PC-9 (cell line): ENCODE measurements around the gene IMMP2L. TPM values are rescaled to one million over a fixed set of nuclear protein-coding genes. Genes with fewer than 3 reads are reported as not detected.

Source experiments
- BruUV-seq: library from RNA; stranded (reverse); fragments of 400-500 nt; replicated peaks from 2 replicates; lab custom pipeline; 2021; lab: Mats Ljungman, UMichigan
- CTCF ChIA-PET: fragments of 300-600 bp; sonication (Branson Sonifier 250); formaldehyde crosslinking; loops from one replicate; lab custom pipeline; 2022; ENCODE audit warnings: antibody characterized with exemption; lab: Charles Lee
- POLR2A ChIA-PET: fragments of 300-600 bp; sonication (Branson Sonifier 250); formaldehyde crosslinking; loops from one replicate; lab custom pipeline; 2022; ENCODE audit warnings: antibody characterized with exemption; ENCODE audit not compliant: unreplicated experiment; lab: Charles Lee
- DNase-seq, 2 experiments: peaks; one replicate each; pipeline versions ENCODE4 v3.0.0 to v3.0.0-alpha.2; 2015 to 2022; ENCODE audit warnings: mixed read lengths in 1 of 2
- H2AFZ ChIP-seq: fragments of 200-600 bp; sonication (generic); 2 replicates; pipeline ENCODE4 v1.8.1; 2017; ENCODE audit warnings: antibody characterized with exemption
- H3F3A ChIP-seq: fragments of 200-600 bp; sonication (generic); 2 replicates; pipeline ENCODE4 v1.8.1; 2017; ENCODE audit warnings: antibody characterized with exemption, mild to moderate bottlenecking, low read depth; ENCODE audit not compliant: insufficient read depth
- H3K27ac ChIP-seq: fragments of 200-600 bp; sonication (generic); 2 replicates; pipeline ENCODE4 v1.6.1; 2016; ENCODE audit warnings: mixed run types
- H3K27me3 ChIP-seq: fragments of 200-600 bp; sonication (generic); 2 replicates; pipeline ENCODE4 v1.6.1; 2016; ENCODE audit warnings: low read depth, mixed run types; ENCODE audit not compliant: insufficient read depth
- H3K36me3 ChIP-seq: fragments of 200-600 bp; sonication (generic); 2 replicates; pipeline ENCODE4 v1.6.1; 2016; ENCODE audit warnings: low read depth, mixed run types
- H3K4me1 ChIP-seq: fragments of 200-600 bp; sonication (generic); replicated peaks from 2 replicates; pipeline ENCODE4 v1.6.1; 2016; ENCODE audit warnings: mixed run types; ENCODE audit not compliant: insufficient read depth
- H3K4me2 ChIP-seq: fragments of 200-600 bp; sonication (generic); 2 replicates; pipeline ENCODE4 v1.6.1; 2017; ENCODE audit warnings: mixed run types
- H3K4me3 ChIP-seq: fragments of 200-600 bp; sonication (generic); 2 replicates; pipeline ENCODE4 v1.6.1; 2016; ENCODE audit warnings: mixed run types
- H3K79me2 ChIP-seq: fragments of 200-600 bp; sonication (generic); 2 replicates; pipeline ENCODE4 v1.6.1; 2017; ENCODE audit warnings: low read depth, mixed run types
- H3K9me2 ChIP-seq: fragments of 200-600 bp; sonication (generic); 2 replicates; pipeline ENCODE4 v1.8.1; 2017; ENCODE audit warnings: mild to moderate bottlenecking; ENCODE audit not compliant: insufficient read depth
- H3K9me3 ChIP-seq: fragments of 200-600 bp; sonication (generic); 2 replicates; pipeline ENCODE4 v1.8.1; 2016; ENCODE audit warnings: low read depth; ENCODE audit not compliant: insufficient read depth
- H4K20me1 ChIP-seq: fragments of 200-600 bp; sonication (generic); 2 replicates; pipeline ENCODE4 v1.8.1; 2017; ENCODE audit not compliant: insufficient read depth
- EZH2 ChIP-seq: fragments of 200-600 bp; sonication (generic); IDR thresholded peaks from 2 replicates; pipeline ENCODE4 v1.8.0; 2017; ENCODE audit warnings: antibody characterized with exemption, low read depth
- intact Hi-C: fragments of 100-400 bp; cut with micrococcal nuclease; formaldehyde crosslinking; loops from one replicate; pipeline ENCODE4 v1.10.0; 2022; ENCODE audit not compliant: unreplicated experiment
- total RNA-seq: library from RNA; stranded (reverse); gene quantifications from 2 replicates; pipeline ENCODE4 v1.2.3, GENCODE V29; 2021
- TF ChIP-seq, protein P1 (sequence below): fragments of 200-600 bp; sonication (generic); conservative IDR thresholded peaks from 2 replicates; pipeline ENCODE4 v1.6.1; 2017; ENCODE audit warnings: mixed run types, antibody characterized with exemption, mild to moderate bottlenecking, moderate library complexity

The IMMP2L gene
- total RNA-seq, 1 experiment from 2014 or later = 40.5 TPM

DNA sequence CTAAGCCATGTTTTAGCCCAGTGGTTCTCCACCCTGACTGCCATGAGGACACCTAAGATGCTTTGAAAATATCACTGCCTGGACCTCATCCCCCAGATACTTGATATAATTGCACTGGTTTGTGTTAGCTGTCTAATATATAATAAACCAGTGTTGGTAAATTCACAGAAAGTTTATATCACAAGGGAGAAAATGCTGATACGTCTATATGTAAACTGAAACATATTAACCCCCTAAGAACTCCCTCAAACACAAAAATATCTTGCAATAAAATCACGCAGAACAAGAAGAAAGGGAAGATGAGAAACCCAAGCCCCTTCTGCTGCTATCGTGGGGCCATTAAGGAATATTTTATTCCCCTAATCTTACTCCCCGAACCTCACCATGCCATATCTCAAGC is 8.2 kb downstream of the IMMP2L start:
- TF ChIP-seq, protein P1, sequence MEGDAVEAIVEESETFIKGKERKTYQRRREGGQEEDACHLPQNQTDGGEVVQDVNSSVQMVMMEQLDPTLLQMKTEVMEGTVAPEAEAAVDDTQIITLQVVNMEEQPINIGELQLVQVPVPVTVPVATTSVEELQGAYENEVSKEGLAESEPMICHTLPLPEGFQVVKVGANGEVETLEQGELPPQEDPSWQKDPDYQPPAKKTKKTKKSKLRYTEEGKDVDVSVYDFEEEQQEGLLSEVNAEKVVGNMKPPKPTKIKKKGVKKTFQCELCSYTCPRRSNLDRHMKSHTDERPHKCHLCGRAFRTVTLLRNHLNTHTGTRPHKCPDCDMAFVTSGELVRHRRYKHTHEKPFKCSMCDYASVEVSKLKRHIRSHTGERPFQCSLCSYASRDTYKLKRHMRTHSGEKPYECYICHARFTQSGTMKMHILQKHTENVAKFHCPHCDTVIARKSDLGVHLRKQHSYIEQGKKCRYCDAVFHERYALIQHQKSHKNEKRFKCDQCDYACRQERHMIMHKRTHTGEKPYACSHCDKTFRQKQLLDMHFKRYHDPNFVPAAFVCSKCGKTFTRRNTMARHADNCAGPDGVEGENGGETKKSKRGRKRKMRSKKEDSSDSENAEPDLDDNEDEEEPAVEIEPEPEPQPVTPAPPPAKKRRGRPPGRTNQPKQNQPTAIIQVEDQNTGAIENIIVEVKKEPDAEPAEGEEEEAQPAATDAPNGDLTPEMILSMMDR = no peak
- no peak for TF ChIP-seq EZH2
- intact Hi-C loops = no loop called here
- no peaks in the 10 kb centered on the region for H3F3A ChIP-seq
- DNase-seq = no peak
- POLR2A ChIA-PET = no interaction called here
- no peaks in the 10 kb centered on the region for H3K4me1 ChIP-seq
- H3K27me3 ChIP-seq = no peaks in the 10 kb centered on the region
- H3K9me2 ChIP-seq = no peaks in the 10 kb centered on the region
- no TSS peak for BruUV-seq
- no peaks in the 10 kb centered on the region for H3K9me3 ChIP-seq
- CTCF ChIA-PET = no interaction called here
- H2AFZ ChIP-seq = no peak overlapping the region
- H3K79me2 ChIP-seq = no peaks in the 10 kb centered on the region
- H3K4me2 ChIP-seq = no peak overlapping the region
- H3K4me3 ChIP-seq = no peak overlapping the region
- peaks cover 14% of the 10 kb centered on the region for H3K36me3 ChIP-seq
- H3K27ac ChIP-seq = no peak overlapping the region
- H4K20me1 ChIP-seq = no peaks in the 10 kb centered on the region

DNA sequence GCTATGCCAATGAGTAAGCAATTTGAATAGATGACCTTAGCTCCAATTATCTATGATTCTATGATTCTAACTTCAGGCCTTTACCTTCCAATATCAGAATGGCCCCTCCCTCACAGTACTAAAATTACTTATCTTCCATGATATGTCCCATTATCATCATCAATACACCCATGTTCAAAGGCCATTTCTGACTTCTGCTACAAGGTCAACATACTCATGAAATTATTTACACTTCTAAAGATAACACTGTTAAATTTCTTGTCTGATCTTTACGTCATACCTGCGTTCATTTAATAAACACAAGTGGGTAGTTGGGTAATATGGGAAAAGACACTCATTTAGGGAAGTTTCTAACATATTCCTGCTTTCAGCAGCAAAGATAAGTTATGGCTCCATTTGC is 21.2 kb downstream of the IMMP2L start:
- H3K36me3 ChIP-seq = 0 out of 2 replicates have a peak, but pooled peaks cover 7% of the 10 kb centered on the region
- H3K27ac ChIP-seq = no peak overlapping the region
- no peak overlapping the region for H3K4me3 ChIP-seq
- H3F3A ChIP-seq = no peaks in the 10 kb centered on the region
- no peaks in the 10 kb centered on the region for H3K9me3 ChIP-seq
- no peak overlapping the region for H2AFZ ChIP-seq
- no peak for TF ChIP-seq EZH2
- TF ChIP-seq, protein P1 = no peak
- H3K4me1 ChIP-seq = no peaks in the 10 kb centered on the region
- no peaks in the 10 kb centered on the region for H3K27me3 ChIP-seq
- H3K79me2 ChIP-seq = no peaks in the 10 kb centered on the region
- no peak overlapping the region for H3K4me2 ChIP-seq
- BruUV-seq = no TSS peak
- H4K20me1 ChIP-seq = no peaks in the 10 kb centered on the region
- ChIA-PET POLR2A (no interaction called here), CTCF (no interaction called here)
- intact Hi-C loops = no loop called here
- no peaks in the 10 kb centered on the region for H3K9me2 ChIP-seq
- no peak for DNase-seq

DNA sequence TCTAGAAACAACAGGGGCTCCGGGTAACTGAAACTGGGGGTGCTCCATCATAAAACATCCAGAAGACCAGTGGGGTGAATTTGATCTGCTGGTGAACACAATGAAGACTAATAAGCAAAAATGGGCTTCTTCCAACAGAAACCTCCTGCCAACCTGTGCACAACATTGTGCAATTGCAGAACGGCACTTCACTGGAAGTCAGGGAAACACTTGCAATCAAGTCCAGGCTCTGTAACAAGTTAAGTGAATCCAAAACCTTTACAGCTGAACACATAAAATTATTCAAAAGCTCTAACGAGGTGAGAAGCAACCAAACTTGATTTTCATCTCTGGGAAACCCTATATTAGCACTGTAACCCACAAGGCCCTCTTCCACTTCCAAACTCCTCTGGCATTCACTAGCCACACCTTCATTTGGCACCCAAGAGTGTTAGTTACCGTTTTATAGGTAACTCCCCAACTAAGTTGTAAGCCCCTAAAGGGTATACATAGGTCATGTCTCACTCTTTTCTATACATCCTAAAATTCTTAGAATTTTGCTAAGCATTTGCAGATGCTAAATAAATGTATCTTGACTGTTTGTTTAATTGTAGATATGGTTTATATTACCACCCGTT is 22.0 kb downstream of the IMMP2L start:
- no TSS peak for BruUV-seq
- no peaks in the 10 kb centered on the region for H3K9me3 ChIP-seq
- TF ChIP-seq EZH2 = no peak
- TF ChIP-seq, protein P1 = no peak
- no peak overlapping the region for H3K4me2 ChIP-seq
- ChIA-PET CTCF (no interaction called here), POLR2A (no interaction called here)
- H4K20me1 ChIP-seq = no peaks in the 10 kb centered on the region
- H3K27me3 ChIP-seq = no peaks in the 10 kb centered on the region
- H3K27ac ChIP-seq = no peak overlapping the region
- H3K4me1 ChIP-seq = no peaks in the 10 kb centered on the region
- H3K9me2 ChIP-seq = no peaks in the 10 kb centered on the region
- H3K79me2 ChIP-seq = no peaks in the 10 kb centered on the region
- H3K36me3 ChIP-seq = 0 out of 2 replicates have a peak, but pooled peaks cover 7% of the 10 kb centered on the region
- no peak for DNase-seq
- no peak overlapping the region for H2AFZ ChIP-seq
- no peak overlapping the region for H3K4me3 ChIP-seq
- intact Hi-C loops = no loop called here
- H3F3A ChIP-seq = no peaks in the 10 kb centered on the region
